Neural cell (in vitro differentiated cells): Measurements from ENCODE around the gene SERTAD3. TPM values are rescaled to one million over a fixed set of nuclear protein-coding genes. Genes with fewer than 3 reads are reported as not detected.

Experiments
- H2AFZ ChIP-seq: fragments of 200-600, 300-800 bp; sonication (generic), shearing (Covaris generic); 2 replicates; pipeline ENCODE4 v1.6.0; 2014; ENCODE audit warnings: low read depth, mild to moderate bottlenecking, antibody characterized with exemption, low read length, moderate library complexity
- H3F3A ChIP-seq: fragments of 200-600 bp; shearing (Covaris generic); 2 replicates; pipeline ENCODE4 v1.6.1; 2016; ENCODE audit warnings: mild to moderate bottlenecking, moderate library complexity, mixed read lengths, antibody characterized with exemption, low read length; ENCODE audit not compliant: insufficient read depth, poor library complexity, severe bottlenecking
- H3K27ac ChIP-seq: fragments of 200-600, 300-800 bp; sonication (generic), shearing (Covaris generic); 2 replicates; pipeline ENCODE4 v1.5.1; 2014; ENCODE audit warnings: mild to moderate bottlenecking, low read length, moderate library complexity
- H3K27me3 ChIP-seq: fragments of 300-800, 200-600 bp; sonication (generic), shearing (Covaris generic); 2 replicates; pipeline ENCODE4 v1.6.0; 2014; ENCODE audit warnings: mild to moderate bottlenecking, low read depth, low read length, moderate library complexity; ENCODE audit not compliant: insufficient read depth
- H3K36me3 ChIP-seq: fragments of 300-800, 200-600 bp; sonication (generic), shearing (Covaris generic); 2 replicates; pipeline ENCODE4 v1.5.1; 2014; ENCODE audit warnings: mild to moderate bottlenecking, antibody characterized with exemption, low read length, moderate library complexity; ENCODE audit not compliant: insufficient read depth
- H3K4me2 ChIP-seq: fragments of 300-800, 200-600 bp; sonication (generic), shearing (Covaris generic); 2 replicates; pipeline ENCODE4 v1.6.0; 2014; ENCODE audit warnings: mild to moderate bottlenecking, low read length
- H3K4me3 ChIP-seq: fragments of 300-800, 200-600 bp; sonication (generic), shearing (Covaris generic); 2 replicates; pipeline ENCODE4 v1.5.1; 2014; ENCODE audit warnings: mild to moderate bottlenecking, low read length, moderate library complexity
- H3K79me2 ChIP-seq: fragments of 200-600 bp; shearing (Covaris generic); replicated peaks from 2 replicates; pipeline ENCODE4 v1.6.0; 2014; ENCODE audit warnings: mild to moderate bottlenecking, low read length, moderate library complexity; ENCODE audit not compliant: insufficient read depth
- H3K9ac ChIP-seq: fragments of 300-800, 200-600 bp; sonication (generic), shearing (Covaris generic); 2 replicates; pipeline ENCODE4 v1.6.1; 2016; ENCODE audit warnings: mild to moderate bottlenecking, low read length, mixed read lengths
- H3K9me2 ChIP-seq: fragments of 200-600 bp; shearing (Covaris generic); 2 replicates; pipeline ENCODE4 v1.6.1; 2016; ENCODE audit warnings: mild to moderate bottlenecking, low read length, mixed read lengths; ENCODE audit not compliant: insufficient read depth
- H3K9me3 ChIP-seq: fragments of 200-600, 300-800 bp; sonication (generic), shearing (Covaris generic); 2 replicates; pipeline ENCODE4 v1.6.1; 2016; ENCODE audit warnings: mild to moderate bottlenecking, mixed run types, low read length, moderate library complexity, mixed read lengths
- H4K20me1 ChIP-seq: fragments of 200-600 bp; shearing (Covaris generic); 2 replicates; pipeline ENCODE4 v1.6.1; 2016; ENCODE audit warnings: mild to moderate bottlenecking, mixed run types; ENCODE audit not compliant: insufficient read depth
- CTCF ChIP-seq: fragments of 450-650 bp; IDR thresholded peaks from 2 replicates; pipeline ENCODE4 v1.5.1; 2014; ENCODE audit warnings: antibody characterized with exemption, mild to moderate bottlenecking, moderate library complexity; ENCODE audit not compliant: poor library complexity, severe bottlenecking
- EP300 ChIP-seq: fragments of 450-650 bp; conservative IDR thresholded peaks from 2 replicates; pipeline ENCODE4 v1.6.1; 2014; ENCODE audit warnings: antibody characterized with exemption, mild to moderate bottlenecking, moderate library complexity; ENCODE audit not compliant: poor library complexity, severe bottlenecking
- EZH2 ChIP-seq: fragments of 200-600, 300-800 bp; shearing (Covaris generic), sonication (generic); IDR thresholded peaks from 2 replicates; pipeline ENCODE4 v1.6.1; 2014; ENCODE audit warnings: antibody characterized with exemption, low read length, borderline replicate concordance, mild to moderate bottlenecking; ENCODE audit not compliant: insufficient read depth, poor library complexity, severe bottlenecking
- MXI1 ChIP-seq: fragments of 450-650 bp; conservative IDR thresholded peaks from 2 replicates; pipeline ENCODE4 v1.6.1; 2014; ENCODE audit warnings: antibody characterized with exemption, mild to moderate bottlenecking; ENCODE audit not compliant: poor library complexity, severe bottlenecking
- POLR2AphosphoS5 ChIP-seq: IDR thresholded peaks from 2 replicates; pipeline ENCODE4 v1.6.1; 2012
- RAD21 ChIP-seq: fragments of 450-650 bp; conservative IDR thresholded peaks from 2 replicates; pipeline ENCODE4 v1.6.1; 2014; ENCODE audit warnings: antibody characterized with exemption, mild to moderate bottlenecking, moderate library complexity
- SMC3 ChIP-seq: fragments of 450-650 bp; conservative IDR thresholded peaks from 2 replicates; pipeline ENCODE4 v1.6.1; 2014; ENCODE audit warnings: antibody characterized with exemption, mild to moderate bottlenecking, moderate library complexity; ENCODE audit not compliant: poor library complexity
- TAF1 ChIP-seq: IDR thresholded peaks from 2 replicates; pipeline ENCODE4 v1.6.1; 2012; ENCODE audit warnings: low read depth
- polyA plus RNA-seq: library from polyadenylated mRNA; depleted of rRNA; stranded (reverse); fragments of >200 nt; gene quantifications from 2 replicates; pipeline ENCODE4 v1.2.3, GENCODE V29; 2014
- TF ChIP-seq, protein P1 (sequence below): IDR thresholded peaks from 2 replicates; pipeline ENCODE4 v1.6.1; 2012; ENCODE audit warnings: borderline replicate concordance

SERTAD3 gene
- polyA plus RNA-seq, 1 donor from 2014 or later = 7.6 TPM

DNA sequence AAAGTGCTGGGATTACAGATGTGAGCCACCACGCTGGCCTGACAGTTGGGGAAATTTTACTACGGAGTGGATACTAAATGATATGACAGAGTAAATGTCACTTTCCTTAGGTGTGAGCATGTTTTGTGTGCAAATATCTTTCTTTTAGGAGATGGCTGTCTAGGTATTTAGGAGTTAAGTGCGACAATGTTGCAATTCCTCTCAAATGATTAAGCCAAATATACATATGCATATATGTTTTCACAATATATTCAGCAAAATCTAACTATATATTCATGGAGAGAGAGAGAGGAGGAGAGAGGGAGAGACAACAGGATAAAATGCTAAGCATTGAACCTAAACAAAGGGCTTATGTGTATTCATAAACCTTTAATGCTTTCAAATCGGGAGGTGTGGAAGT lies 5.4 kb upstream of the SERTAD3 start:
- Histone ChIP-seq H3K9me2 (no peaks in the 10 kb centered on the region), H3K4me3 (no peak overlapping the region), H3K27me3 (no peaks in the 10 kb centered on the region), H4K20me1 (no peaks in the 10 kb centered on the region), H3K79me2 (no peaks in the 10 kb centered on the region), H3F3A (no peaks in the 10 kb centered on the region), H3K36me3 (no peaks in the 10 kb centered on the region), H3K9ac (no peak overlapping the region), H3K9me3 (no peaks in the 10 kb centered on the region), H2AFZ (no peak overlapping the region), H3K4me2 (no peak overlapping the region), H3K27ac (no peak overlapping the region)
- TF ChIP-seq, protein P1, sequence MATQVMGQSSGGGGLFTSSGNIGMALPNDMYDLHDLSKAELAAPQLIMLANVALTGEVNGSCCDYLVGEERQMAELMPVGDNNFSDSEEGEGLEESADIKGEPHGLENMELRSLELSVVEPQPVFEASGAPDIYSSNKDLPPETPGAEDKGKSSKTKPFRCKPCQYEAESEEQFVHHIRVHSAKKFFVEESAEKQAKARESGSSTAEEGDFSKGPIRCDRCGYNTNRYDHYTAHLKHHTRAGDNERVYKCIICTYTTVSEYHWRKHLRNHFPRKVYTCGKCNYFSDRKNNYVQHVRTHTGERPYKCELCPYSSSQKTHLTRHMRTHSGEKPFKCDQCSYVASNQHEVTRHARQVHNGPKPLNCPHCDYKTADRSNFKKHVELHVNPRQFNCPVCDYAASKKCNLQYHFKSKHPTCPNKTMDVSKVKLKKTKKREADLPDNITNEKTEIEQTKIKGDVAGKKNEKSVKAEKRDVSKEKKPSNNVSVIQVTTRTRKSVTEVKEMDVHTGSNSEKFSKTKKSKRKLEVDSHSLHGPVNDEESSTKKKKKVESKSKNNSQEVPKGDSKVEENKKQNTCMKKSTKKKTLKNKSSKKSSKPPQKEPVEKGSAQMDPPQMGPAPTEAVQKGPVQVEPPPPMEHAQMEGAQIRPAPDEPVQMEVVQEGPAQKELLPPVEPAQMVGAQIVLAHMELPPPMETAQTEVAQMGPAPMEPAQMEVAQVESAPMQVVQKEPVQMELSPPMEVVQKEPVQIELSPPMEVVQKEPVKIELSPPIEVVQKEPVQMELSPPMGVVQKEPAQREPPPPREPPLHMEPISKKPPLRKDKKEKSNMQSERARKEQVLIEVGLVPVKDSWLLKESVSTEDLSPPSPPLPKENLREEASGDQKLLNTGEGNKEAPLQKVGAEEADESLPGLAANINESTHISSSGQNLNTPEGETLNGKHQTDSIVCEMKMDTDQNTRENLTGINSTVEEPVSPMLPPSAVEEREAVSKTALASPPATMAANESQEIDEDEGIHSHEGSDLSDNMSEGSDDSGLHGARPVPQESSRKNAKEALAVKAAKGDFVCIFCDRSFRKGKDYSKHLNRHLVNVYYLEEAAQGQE = no peak
- no peak for TF ChIP-seq EZH2
- no peak for TF ChIP-seq CTCF
- no peak for TF ChIP-seq POLR2AphosphoS5
- TF ChIP-seq SMC3 = no peak
- no peak for TF ChIP-seq MXI1
- no peak for TF ChIP-seq RAD21
- no peak for TF ChIP-seq EP300
- no peak for TF ChIP-seq TAF1

DNA sequence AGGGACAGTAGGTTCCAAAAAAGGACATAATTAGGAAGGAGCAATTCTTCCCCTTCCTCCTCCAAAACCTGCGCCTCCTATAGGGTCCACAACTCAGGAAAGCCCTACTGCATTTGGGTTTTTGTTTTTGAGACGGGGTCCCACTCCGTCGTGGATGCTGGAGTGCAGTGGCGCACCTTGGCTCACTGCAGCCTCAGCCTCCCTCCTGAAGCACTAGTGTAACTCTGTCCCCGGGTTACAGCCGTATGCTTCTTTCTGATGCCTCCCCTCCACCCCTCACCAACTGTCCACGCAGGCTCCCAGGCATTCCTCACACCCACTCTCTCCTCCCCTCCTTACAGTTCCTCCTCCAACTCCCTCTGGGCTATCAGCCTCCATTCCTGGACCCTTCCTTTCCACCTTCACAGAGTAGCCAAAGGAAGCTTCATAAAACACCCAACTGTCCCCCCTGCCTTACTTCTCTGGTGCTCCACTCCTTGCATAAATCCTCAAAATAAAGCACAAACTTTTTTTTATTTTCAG lies 2.2 kb upstream of the SERTAD3 start:
- TF ChIP-seq POLR2AphosphoS5 (no peak), EZH2 (no peak), MXI1 (no peak), CTCF (no peak), EP300 (no peak), TAF1 (no peak), SMC3 (no peak), RAD21 (no peak)
- TF ChIP-seq, protein P1 = no peak
- H3K4me3 ChIP-seq = no peak overlapping the region
- H3K36me3 ChIP-seq = no peaks in the 10 kb centered on the region
- H3K9me3 ChIP-seq = no peaks in the 10 kb centered on the region
- no peak overlapping the region for H3K9ac ChIP-seq
- H3K4me2 ChIP-seq = no peak overlapping the region
- H3K27me3 ChIP-seq = no peaks in the 10 kb centered on the region
- H4K20me1 ChIP-seq = no peaks in the 10 kb centered on the region
- no peak overlapping the region for H3K27ac ChIP-seq
- peaks cover 19% of the 10 kb centered on the region for H3K79me2 ChIP-seq
- H3F3A ChIP-seq = peaks cover 4% of the 10 kb centered on the region
- H2AFZ ChIP-seq = no peak overlapping the region
- no peaks in the 10 kb centered on the region for H3K9me2 ChIP-seq
